ENCODE results near the gene TRAPPC6A. TPM values are rescaled to one million over a fixed set of nuclear protein-coding genes. Genes with fewer than 3 reads are reported as not detected.
A peak's percentile ranks its signal among the peaks of the same experiment; 100 is the strongest.

TRAPPC6A gene
- total RNA-seq, 1 experiment from 2014 or later = 59.9 TPM

DNA sequence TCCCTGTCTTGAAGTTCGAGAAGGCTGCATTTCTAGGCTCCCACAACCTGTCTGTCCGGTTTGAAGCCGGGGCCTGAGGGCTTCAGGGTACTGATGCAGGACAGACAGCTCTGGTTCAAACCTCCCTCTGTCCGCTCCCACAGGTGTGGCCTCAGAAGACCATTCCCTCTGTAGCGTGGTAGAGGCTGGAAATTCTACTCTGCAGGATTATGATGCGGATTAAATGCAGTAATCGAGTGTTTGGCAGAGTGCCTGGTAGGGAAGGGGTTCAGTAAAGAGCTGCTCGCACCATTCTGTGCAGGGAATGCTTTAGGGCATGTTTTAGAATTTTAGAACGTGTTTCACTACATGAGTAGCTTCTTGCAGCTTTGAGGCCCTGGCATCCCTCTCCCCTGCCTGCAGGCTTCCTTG is 54.6 kb downstream of the TRAPPC6A start:
- WGBS (ENCODE audit: extremely low coverage, insufficient read length, low lambda C conversion rate) = no CpG with 5 or more reads among the region's 9 CpGs
- Histone ChIP-seq H4K5ac (ENCODE audit: insufficient read length, low read depth, low read length) (no peak overlapping the region), H2BK20ac (ENCODE audit: low read depth, low read length, poor library complexity, severe bottlenecking) (no peak overlapping the region), H3K23ac (ENCODE audit: insufficient read length, low read depth, low read length) (no peak overlapping the region), H3K18ac (ENCODE audit: insufficient read length, low read depth, low read length) (no peak overlapping the region), H3T11ph (ENCODE audit: low read length) (no peak overlapping the region), H3K4ac (ENCODE audit: low read depth, low read length) (no peak overlapping the region), H2BK120ac (ENCODE audit: low read depth, low read length, poor library complexity, severe bottlenecking) (no peak overlapping the region), H3K79me2 (ENCODE audit: insufficient read depth, low read length) (no peaks in the 10 kb centered on the region; the same call in 1 of the 2 replicates), H3K14ac (ENCODE audit: insufficient read depth, low read length) (no peak overlapping the region), H4K20me1 (ENCODE audit: control insufficient read depth, insufficient read depth, insufficient read length) (no peaks in the 10 kb centered on the region), H3K56ac (ENCODE audit: insufficient read length, low read depth, low read length) (no peak overlapping the region), H2BK15ac (ENCODE audit: low read depth, low read length) (no peak overlapping the region), H2AFZ (ENCODE audit: low read length) (no peak overlapping the region), H3K9ac (ENCODE audit: extremely low read depth, insufficient read length, low read length) (no peak overlapping the region), H3K9me3 (ENCODE audit: control insufficient read depth, low read depth, low read length) (no peaks in the 10 kb centered on the region), H4K8ac (replicated peaks; ENCODE audit: insufficient read length, low read depth, low read length) (no peak overlapping the region), H2BK12ac (ENCODE audit: insufficient read length, low read depth, low read length) (no peak overlapping the region), H3K27me3 (ENCODE audit: insufficient read depth, low read length) (no peaks in the 10 kb centered on the region), H3K79me1 (ENCODE audit: insufficient read depth, low read depth, low read length, poor library complexity, severe bottlenecking) (peaks cover 6% of the 10 kb centered on the region), H2BK5ac (ENCODE audit: insufficient read length, low read length) (no peak overlapping the region), H2AK5ac (ENCODE audit: insufficient read length, low read length) (no peak overlapping the region), H3K4me2 (ENCODE audit: insufficient read depth, insufficient read length, low read length) (no peak overlapping the region), H3K27ac (ENCODE audit: insufficient read length, low read depth, low read length) (no peak overlapping the region), H3K23me2 (ENCODE audit: insufficient read length, low read depth, low read length, poor library complexity, severe bottlenecking) (no peaks in the 10 kb centered on the region), H3K4me1 (ENCODE audit: insufficient read depth, low read length) (no peaks in the 10 kb centered on the region), H4K91ac (ENCODE audit: insufficient read length, low read depth, low read length) (no peak overlapping the region)
- Mint-ChIP-seq H3K36me3 (ENCODE audit: insufficient read depth in 1 of 3, low read depth in 3 of 3) (peaks cover 0 to 4% (median 0%) of the 10 kb centered on the region in 3 experiments; a peak in 1 of 7 replicates), H3K9me3 (no peaks in the 10 kb centered on the region), H3K27ac (peak overlapping the region in 1 of 3 experiments; percentile 85; a peak in 4 of 7 replicates), H3K4me1 (peaks cover 10 to 14% of the 10 kb centered on the region in 2 experiments), H3K27me3 (ENCODE audit: low read depth) (no peaks in the 10 kb centered on the region), H3K4me3 (no peak overlapping the region)
- DNase-seq = no peak
- TF ChIP-seq, protein P1, sequence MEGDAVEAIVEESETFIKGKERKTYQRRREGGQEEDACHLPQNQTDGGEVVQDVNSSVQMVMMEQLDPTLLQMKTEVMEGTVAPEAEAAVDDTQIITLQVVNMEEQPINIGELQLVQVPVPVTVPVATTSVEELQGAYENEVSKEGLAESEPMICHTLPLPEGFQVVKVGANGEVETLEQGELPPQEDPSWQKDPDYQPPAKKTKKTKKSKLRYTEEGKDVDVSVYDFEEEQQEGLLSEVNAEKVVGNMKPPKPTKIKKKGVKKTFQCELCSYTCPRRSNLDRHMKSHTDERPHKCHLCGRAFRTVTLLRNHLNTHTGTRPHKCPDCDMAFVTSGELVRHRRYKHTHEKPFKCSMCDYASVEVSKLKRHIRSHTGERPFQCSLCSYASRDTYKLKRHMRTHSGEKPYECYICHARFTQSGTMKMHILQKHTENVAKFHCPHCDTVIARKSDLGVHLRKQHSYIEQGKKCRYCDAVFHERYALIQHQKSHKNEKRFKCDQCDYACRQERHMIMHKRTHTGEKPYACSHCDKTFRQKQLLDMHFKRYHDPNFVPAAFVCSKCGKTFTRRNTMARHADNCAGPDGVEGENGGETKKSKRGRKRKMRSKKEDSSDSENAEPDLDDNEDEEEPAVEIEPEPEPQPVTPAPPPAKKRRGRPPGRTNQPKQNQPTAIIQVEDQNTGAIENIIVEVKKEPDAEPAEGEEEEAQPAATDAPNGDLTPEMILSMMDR (conservative IDR thresholded peaks at IDR 0.05) = no peak

Measured in H9 (cell line).